AG10803 (cell line): ENCODE measurements around the gene REPS2.
A peak's percentile ranks its signal among the peaks of the same experiment; 100 is the strongest.

Source experiments
- DNase-seq: peaks from one replicate; pipeline ENCODE4 v3.0.0; 2010; ENCODE audit warnings: low read depth
- H3K4me3 ChIP-seq: 2 replicates; pipeline ENCODE4 v1.5.1; 2011; ENCODE audit warnings: mild to moderate bottlenecking, low read length, control low read depth
- CTCF ChIP-seq: conservative IDR thresholded peaks from 2 replicates; pipeline ENCODE4 v1.5.1; 2011; ENCODE audit warnings: mild to moderate bottlenecking, low read length, control low read depth, inconsistent platforms

REPS2 gene

GRCh38 chrX:17000751-17001150 lies 54.3 kb downstream of the REPS2 start:
- H3K4me3 ChIP-seq: no peak overlapping the region
- no peak for DNase-seq
- TF ChIP-seq CTCF: no peak

GRCh38 chrX:17005712-17006368 lies 59.4 kb downstream of the REPS2 start:
- no peak overlapping the region for H3K4me3 ChIP-seq
- DNase-seq: no peak
- no peak for TF ChIP-seq CTCF

- DNase-seq: peak; percentile 34
- no peak overlapping the region for H3K4me3 ChIP-seq
- TF ChIP-seq CTCF: peak; percentile 55
These were observed 60.8 kb downstream of the REPS2 start for GRCh38 chrX:17007134-17007768.

- no peak overlapping the region for H3K4me3 ChIP-seq
- DNase-seq: no peak
- no peak for TF ChIP-seq CTCF
These were observed 63.6 kb downstream of the REPS2 start for GRCh38 chrX:17009856-17010625.

GRCh38 chrX:17012465-17012864 lies 66.0 kb downstream of the REPS2 start:
- DNase-seq: no peak
- no peak overlapping the region for H3K4me3 ChIP-seq
- no peak for TF ChIP-seq CTCF

- no peak for DNase-seq
- no peak for TF ChIP-seq CTCF
- H3K4me3 ChIP-seq: no peak overlapping the region
These were observed 67.8 kb downstream of the REPS2 start for GRCh38 chrX:17014216-17014615.

GRCh38 chrX:17017134-17017533 lies 70.7 kb downstream of the REPS2 start:
- no peak for DNase-seq
- TF ChIP-seq CTCF: no peak
- H3K4me3 ChIP-seq: no peak overlapping the region
